Astrocyte (in vitro differentiated cells and primary cell): ENCODE data around the gene ANKLE1.

Experiments used
- CTCF ChIP-seq: IDR thresholded peaks from 2 replicates; pipeline ENCODE4 v1.5.1; 2011; ENCODE audit warnings: low read depth, mild to moderate bottlenecking, inconsistent platforms, low read length, moderate library complexity; ENCODE audit not compliant: insufficient read depth
- EZH2 ChIP-seq: IDR thresholded peaks from 2 replicates; pipeline ENCODE4 v1.6.1; 2012; ENCODE audit warnings: mild to moderate bottlenecking, low read length, inconsistent platforms; ENCODE audit not compliant: insufficient read depth

- TF ChIP-seq CTCF (no peak), EZH2 (no peak)
Observed at GRCh38 chr19:17259934-17260333, 21.8 kb upstream of the ANKLE1 start.
